GM18907 (cell line): ENCODE data around the gene MLLT6.
"Not testable (repeated sequence)": the region's sequence is repeated elsewhere in the genome, so short reads cannot be mapped to it uniquely, and the experiment has no call there.

Experiments used
- ATAC-seq: cut with Tn5 transposase; IDR thresholded peaks from one replicate; pipeline ENCODE4 v1.9.1; 2021; ENCODE audit warnings: mild to moderate bottlenecking, moderate library complexity; ENCODE audit not compliant: unreplicated experiment

Gene MLLT6

GRCh38 chr17:38725066-38725465 lies 20.0 kb downstream of the MLLT6 start:
- no peak for ATAC-seq

- not testable (repeated sequence) for ATAC-seq
These were observed 21.1 kb downstream of the MLLT6 start for GRCh38 chr17:38726145-38726544.

DNA sequence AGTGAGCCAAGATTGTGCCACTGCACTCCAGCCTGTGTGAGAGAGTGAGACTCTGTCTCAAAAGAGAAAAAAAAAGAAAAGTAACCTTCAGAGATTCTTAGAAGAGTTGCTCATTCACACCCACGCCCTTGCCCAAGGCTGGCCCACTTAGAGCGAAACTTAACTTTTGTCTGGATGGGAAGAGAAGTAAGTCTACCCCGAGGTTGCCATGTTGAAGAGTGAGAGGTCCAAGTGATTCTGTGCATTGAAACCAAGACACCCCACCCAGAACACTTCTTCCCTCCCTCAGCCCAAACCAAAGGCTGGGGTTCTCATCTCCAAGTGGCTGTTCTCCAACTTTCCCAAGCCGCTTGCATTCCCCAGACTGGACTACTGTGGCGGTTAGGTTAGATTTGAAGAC lies 22.7 kb downstream of the MLLT6 start:
- no peak for ATAC-seq

DNA sequence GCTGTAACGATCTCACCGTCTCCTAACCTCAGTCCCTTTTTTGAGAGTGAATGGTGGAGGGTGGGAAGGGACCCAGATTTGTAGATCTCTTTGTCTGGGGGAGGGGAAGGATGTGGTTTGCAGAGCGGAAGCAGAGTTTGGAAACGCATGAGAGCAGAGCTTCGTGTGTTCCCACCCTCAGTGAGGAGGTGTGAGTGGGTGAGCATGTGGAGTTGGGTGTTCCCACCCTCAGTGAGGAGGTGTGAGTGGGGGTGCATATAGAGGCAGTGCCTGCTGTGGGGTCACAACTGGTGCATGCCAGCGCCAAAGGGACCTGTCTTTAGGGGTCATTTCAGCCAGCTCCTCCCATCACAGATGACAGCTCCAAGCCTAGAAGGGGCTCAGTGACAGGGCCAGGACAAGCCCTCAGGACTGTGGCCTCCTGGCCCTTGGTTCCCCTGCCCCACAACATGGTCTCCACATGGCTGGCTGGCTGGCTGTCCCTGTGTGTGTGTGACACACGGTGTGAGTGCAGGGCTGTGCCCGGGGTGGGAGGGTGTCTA lies 23.3 kb downstream of the MLLT6 start:
- no peak for ATAC-seq

DNA sequence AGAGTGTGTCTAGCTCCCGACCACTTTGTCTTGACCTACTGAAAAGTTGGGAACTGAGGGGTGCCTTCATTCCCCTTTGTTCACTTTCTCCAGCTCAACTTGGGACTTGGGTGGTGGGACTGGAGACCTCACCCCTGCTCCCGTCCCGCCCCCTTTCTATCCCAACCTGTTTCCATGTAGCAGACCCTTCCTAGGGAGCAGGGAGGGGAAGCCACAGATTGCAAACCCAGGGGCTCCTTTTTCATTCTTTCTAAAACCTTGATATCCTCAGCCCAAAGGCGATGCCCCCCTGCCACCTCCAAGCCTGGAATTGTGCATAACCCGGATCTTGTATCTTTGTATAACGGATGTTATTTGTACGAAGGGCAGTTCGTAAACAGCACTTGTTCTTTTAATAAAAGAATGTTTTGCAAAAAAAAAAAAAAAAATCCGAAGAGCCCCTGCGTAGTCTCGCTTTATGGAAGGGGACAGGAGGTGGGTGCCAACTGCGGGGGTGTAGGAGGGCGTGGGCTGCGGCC lies 24.4 kb downstream of the MLLT6 start:
- ATAC-seq = no peak

DNA sequence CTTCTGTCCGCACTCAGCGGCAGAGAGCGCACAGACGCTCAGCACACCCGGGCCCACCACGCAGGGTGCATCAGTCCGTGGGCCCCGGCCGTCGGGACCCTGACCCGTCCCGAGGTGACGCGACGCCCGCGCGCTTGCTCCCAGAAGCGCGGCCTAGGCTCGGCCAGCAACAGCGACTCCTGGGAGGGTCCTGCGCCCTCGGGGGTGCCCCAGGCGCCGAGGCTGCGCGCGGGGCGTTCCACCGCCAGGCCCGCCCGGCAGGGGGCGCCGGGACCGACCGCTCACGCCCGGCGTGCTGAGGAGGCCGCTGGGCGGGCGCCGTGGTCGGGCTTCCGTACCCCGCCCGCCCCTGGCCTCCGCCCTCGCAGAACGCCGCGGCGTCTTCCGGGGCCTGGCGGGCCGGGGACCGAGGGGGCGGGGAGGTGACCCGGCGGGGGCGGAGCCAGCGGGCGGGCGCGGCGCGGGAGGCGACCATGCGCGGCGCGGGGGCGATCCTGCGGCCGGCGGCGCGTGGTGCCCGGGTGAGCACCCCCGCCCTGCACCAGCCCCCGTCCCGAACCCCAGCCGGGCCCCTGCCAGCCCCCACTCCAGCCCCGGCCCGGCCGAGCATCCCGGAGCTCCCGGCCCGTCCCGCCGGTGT lies 24.9 kb downstream of the MLLT6 start, which contains the start of gene CISD3:
TSS of gene CISD3 (plus strand) at position 456 of the 640 bp plus-strand sequence. CDS start at position 474, 18 bp downstream.
- ATAC-seq = peak; percentile 75

- ATAC-seq = no peak
These were observed 25.7 kb downstream of the MLLT6 start for GRCh38 chr17:38730526-38731379.

DNA sequence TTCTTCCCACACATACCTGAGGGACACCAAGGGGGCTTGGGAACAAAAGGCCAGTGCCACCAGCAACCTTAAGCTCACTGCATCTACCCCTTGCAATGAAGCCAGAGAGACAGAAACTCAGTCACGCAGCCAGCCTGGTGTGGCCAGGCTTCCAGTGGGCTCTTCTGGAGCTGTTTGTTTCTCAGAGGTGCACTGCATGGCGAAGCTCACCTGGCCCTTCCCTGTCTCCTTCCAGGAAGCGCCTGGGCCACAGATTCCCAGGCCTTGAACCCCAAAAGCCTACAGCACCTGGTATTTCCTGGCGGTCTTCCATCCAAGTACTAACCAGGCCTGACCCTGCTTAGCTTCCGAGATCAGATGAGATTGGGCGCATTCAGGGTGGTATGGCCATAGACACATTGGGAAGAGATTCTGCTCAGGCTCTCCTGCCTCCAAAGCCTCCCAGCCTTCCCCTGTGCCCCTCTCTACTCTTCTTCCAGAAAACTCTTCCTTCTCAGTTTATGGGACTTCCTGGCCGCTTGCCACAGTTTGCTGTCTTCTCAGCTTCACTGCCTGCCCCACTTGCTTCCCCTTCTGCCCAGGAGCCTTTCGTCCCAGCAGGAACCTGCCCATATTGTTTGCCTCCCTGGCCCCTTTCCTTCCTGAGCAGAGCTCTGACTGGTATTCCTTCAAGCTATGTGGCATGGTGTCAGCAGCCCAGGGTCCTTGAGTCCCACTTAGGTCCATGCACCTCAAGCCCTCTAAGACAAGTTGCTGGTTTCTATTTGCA lies 26.6 kb downstream of the MLLT6 start:
- no peak for ATAC-seq

GRCh38 chr17:38732376-38733281 lies 27.6 kb downstream of the MLLT6 start:
- no peak for ATAC-seq

DNA sequence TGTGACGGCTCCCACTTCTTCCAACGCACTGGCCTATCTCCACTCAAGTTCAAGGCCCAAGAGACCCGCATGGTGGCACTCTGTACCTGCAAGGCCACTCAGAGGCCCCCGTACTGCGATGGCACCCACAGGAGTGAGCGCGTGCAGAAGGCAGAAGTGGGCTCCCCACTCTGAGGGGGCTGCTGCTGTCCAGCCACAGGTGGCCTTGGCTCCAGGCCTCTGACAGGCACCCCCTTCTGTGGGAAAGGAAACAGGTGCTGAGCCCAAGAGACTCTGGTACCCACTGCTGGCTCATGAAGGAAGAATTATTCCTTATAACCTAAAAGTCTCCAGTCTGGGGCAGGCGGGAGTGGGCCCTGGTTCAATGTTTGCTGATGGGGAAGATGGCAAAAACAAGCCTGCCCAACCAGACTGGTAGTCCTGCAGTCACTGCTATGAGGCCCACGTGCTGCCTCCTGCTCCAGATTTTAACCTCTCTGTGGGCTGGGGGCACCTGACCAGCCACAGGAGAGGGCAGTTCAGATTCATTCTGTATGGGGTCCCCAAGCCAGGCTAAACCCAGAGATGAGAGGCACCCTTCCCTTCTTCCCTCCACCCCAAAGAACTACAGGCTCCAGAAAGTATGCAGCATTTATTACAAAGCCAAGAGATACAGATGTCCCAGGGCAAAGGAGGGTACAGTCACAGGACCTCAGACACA lies 28.4 kb downstream of the MLLT6 start:
- no peak for ATAC-seq

GRCh38 chr17:38733982-38734973 lies 29.2 kb downstream of the MLLT6 start:
- ATAC-seq = no peak

DNA sequence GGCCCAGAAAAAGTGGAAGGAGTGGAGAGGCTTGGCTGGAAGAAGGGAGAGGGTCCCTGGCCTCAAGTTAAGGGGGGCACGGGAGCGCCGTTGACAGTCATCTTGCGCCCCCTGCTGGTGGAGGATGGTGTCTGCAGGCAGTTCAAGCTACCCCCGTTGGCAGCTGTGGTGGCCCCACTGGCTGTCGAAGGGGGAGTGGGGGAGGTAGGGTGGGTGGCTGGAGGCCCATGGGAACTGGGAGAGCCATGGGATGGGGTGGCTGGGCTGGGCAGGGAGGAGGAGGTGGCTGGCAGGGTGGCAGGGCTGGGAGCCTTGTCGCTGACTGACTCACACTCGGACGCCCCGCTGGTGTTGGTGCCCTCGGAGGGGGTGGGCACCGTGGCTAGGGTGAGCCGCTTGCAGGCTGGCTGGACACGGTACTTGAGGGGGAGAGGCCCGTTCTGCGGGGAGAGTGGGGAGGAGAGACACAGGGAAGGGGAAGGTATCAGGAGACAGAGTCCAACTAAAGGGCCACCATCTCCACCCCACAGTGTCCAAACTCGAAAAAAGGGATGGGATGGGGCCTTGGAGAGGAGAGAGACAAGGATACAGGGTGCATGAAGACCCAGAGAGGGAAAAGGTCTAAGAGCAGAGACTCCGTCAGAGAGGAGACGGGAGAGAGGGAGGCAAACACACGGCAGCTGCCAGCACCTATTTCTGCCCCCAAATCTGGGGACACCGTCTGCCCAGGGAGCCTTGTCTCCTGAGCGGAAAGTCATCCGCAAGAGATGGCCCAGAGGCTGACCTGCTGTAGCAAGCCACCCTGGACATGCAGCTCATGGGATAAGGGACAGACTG lies 30.3 kb downstream of the MLLT6 start:
- no peak for ATAC-seq

GRCh38 chr17:38738007-38738662 lies 33.1 kb downstream of the MLLT6 start:
- no peak for ATAC-seq

DNA sequence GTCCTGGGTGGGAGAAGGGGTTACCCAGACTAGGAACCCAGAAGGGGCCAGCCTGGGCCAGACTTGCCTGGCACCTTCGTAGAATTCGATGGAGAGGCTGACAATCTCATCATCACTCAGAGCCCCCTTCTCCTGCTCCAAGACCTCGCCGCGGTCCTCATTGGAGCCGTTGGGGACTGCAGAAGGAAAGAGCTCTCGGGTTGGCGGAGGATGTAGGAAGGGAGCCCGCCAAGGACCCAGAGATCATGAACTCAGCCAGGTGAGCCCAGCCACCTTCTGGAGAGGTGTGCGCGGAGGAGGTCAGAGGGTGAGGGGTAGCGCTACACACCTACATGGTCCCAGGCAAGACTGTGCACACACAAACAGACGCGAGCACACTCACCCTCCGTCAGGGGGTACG lies 33.6 kb downstream of the MLLT6 start:
- no peak for ATAC-seq

GRCh38 chr17:38739305-38739704 lies 34.2 kb downstream of the MLLT6 start:
- no peak for ATAC-seq

GRCh38 chr17:38740044-38740443 lies 35.0 kb downstream of the MLLT6 start:
- ATAC-seq = no peak

DNA sequence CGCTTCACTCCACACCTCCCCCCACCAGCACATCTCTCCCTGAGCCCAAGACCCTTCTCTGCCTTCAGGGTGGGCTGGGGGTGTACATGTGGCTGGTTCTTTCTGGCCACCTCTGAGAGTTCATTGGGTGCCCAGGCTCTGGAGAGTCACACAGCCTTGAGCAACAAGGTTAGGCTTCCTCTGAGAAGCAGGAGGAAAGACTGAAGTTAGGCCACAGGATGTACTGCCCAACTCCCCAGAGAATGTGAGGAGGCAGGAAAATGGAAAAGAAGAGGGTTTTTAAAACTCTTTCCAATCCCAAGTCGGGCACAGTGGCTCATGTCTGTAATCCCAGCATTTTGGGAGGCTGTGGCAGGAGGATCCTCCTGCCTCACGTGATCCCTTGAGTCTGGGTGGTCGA lies 35.7 kb downstream of the MLLT6 start:
- ATAC-seq = no peak
